Heart right ventricle (tissue), 16 donors: ENCODE measurements around the gene FIBCD1. TPM values are rescaled to one million over a fixed set of nuclear protein-coding genes. Genes with fewer than 3 reads are reported as not detected.

ENCODE experiments used
- ATAC-seq, 8 donors: fragments of 200-7000 bp; cut with Tn5 transposase; one replicate each; pipeline ENCODE4 v1.9.1; 2020; ENCODE audit warnings: mild to moderate bottlenecking in 8 of 8, moderate library complexity in 8 of 8, moderate number of reproducible peaks in 1 of 8
- DNase-seq, 2 donors: peaks; one replicate each; pipeline ENCODE4 v3.0.0-alpha.2; 2020
- H3K27ac ChIP-seq, 10 donors: fragments of 200-600 bp; sonication (generic) in 2 of 10; one replicate each; pipeline versions ENCODE4 v1.5.0 to v1.8.0; 2020 to 2022; ENCODE audit warnings: mild to moderate bottlenecking in 3 of 10
- H3K27me3 ChIP-seq, 7 donors: fragments of 200-600 bp; one replicate each; pipeline ENCODE4 v1.8.0; 2021 to 2022; ENCODE audit warnings: mild to moderate bottlenecking in 2 of 7
- H3K36me3 ChIP-seq, 9 donors: fragments of 200-600 bp; sonication (generic) in 1 of 9; one replicate each; pipeline versions ENCODE4 v1.5.0 to v1.8.0; 2020 to 2022; ENCODE audit warnings: mild to moderate bottlenecking in 2 of 9
- H3K4me1 ChIP-seq, 9 donors: fragments of 200-600 bp; sonication (generic) in 1 of 9; one replicate each; pipeline versions ENCODE4 v1.5.0 to v1.8.0; 2020 to 2022; ENCODE audit warnings: mild to moderate bottlenecking in 4 of 9
- H3K4me3 ChIP-seq, 10 donors: fragments of 200-600 bp; sonication (generic) in 2 of 10; one replicate each; pipeline versions ENCODE4 v1.5.0 to v1.8.0; 2020 to 2022; ENCODE audit warnings: mild to moderate bottlenecking in 7 of 10, moderate library complexity in 2 of 10
- H3K9me3 ChIP-seq, 11 donors: fragments of 200-600 bp in 10 of 11; sonication (generic) in 2 of 11; one replicate each; pipeline versions ENCODE4 v1.5.0 to v1.8.0; 2013 to 2022; ENCODE audit warnings: mild to moderate bottlenecking in 2 of 11, control low read depth in 1 of 11, moderate library complexity in 1 of 11
- WGBS, 2 donors: extraction: QIAGEN DNeasy Blood & Tissue Kit; methylation state at CpG; one replicate each; pipeline ENCODE4 v1.1.7; 2013; ENCODE audit warnings: inconsistent platforms in 1 of 2; 5-methylcytosine and 5-hydroxymethylcytosine counted together
- intact Hi-C, 10 donors: fragments of 100-400 bp; cut with DNase I; formaldehyde crosslinking; loops; one replicate each; pipeline versions ENCODE4 v1.11.1 to v1.14.2; 2022
- polyA plus RNA-seq, 2 donors: library from polyadenylated mRNA; stranded (reverse); fragments of 200-250 nt; gene quantifications; one replicate each; pipeline ENCODE4 v1.2.3, GENCODE V29; 2013
- total RNA-seq, 10 donors: library from RNA; stranded (reverse); fragmentation: NEBNext Ultra II Directional in 3 of 10; extraction: Animal tissue kit (Norgen Biotek cat#: 25700) in 3 of 10; gene quantifications; one replicate each; pipeline versions ENCODE4 v1.2.1 to v1.2.4, GENCODE V29; 2021 to 2023
- TF ChIP-seq, protein P1 (sequence below), 9 donors: fragments of 200-600 bp; sonication (generic) in 2 of 9; IDR thresholded peaks; one replicate each; pipeline versions ENCODE4 v1.5.0 to v1.8.0; 2021 to 2022; ENCODE audit warnings: antibody characterized with exemption in 9 of 9, mild to moderate bottlenecking in 5 of 9, moderate library complexity in 1 of 9
- donor health status: Arrhythmogenic right ventricular cardiomyopathy.
- donor health status: ischemic (EF 13 %, LVEDD 7.1; RV severe dilation, severe dysfunction).
- donor health status: healthy with polysubstance abuse.
- donor health status: DM: no; HTN: yes; CAD: no.
- donor health status: DM: no; HTN: no; CAD: no.
- donor health status: ischemic (EF 25% LVEDD 6.9; RV normal size, moderate dysfunction).
- donor health status: ischemic (EF 25% LVEDD 5.7; RV mildly dilated, moderate dysfunction).
- donor health status: healthy.
- donor health status: DM: yes; HTN: yes; CAD: no.
- donor health status: Ischemic cardiomyopathy.
- donor health status: ischemic (EF 35%, LVEDD 5.7; RV mildly dilated, moderate dysfunction).
- donor health status: nonischemic (EF 11% LVEDD 7.7; RV severe dilation, severe dysfunction).
- donor health status: DM: yes; HTN: yes; CAD: no.
- donor health status: PGD.
- donor health status: ischemic (EF 29% LVEDD 5.4; RV normal size, mild dysfunction).
- donor health status: nonischemic (EF 23%, LVEDD 6.1; RV moderate dilation, normal function).

Gene FIBCD1
- total and polyA plus RNA-seq, 12 donors: 0.16 to 5.8 (median 1.2) TPM

DNA sequence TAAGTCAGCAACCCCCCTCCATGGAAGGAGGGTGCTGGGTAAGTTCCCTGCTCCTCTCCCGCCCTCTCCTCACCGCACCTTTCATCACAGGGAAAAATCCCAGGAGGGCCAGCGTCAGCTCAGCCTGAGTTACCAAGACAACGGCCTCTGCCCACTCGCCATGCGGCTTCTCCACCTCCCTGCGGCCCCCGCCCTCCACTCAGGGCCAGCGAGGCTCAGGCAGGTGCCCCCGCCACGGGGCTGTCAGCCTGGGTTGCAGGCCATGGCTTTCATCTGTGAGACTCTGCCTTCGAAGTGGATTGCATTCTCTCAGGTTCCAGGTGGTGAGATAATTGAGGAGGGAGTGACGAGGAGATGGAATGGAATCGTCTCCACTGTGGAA, 42.7 kb upstream of the FIBCD1 start:
- H3K36me3 ChIP-seq: no peaks in the 10 kb centered on the region
- TF ChIP-seq, protein P1, sequence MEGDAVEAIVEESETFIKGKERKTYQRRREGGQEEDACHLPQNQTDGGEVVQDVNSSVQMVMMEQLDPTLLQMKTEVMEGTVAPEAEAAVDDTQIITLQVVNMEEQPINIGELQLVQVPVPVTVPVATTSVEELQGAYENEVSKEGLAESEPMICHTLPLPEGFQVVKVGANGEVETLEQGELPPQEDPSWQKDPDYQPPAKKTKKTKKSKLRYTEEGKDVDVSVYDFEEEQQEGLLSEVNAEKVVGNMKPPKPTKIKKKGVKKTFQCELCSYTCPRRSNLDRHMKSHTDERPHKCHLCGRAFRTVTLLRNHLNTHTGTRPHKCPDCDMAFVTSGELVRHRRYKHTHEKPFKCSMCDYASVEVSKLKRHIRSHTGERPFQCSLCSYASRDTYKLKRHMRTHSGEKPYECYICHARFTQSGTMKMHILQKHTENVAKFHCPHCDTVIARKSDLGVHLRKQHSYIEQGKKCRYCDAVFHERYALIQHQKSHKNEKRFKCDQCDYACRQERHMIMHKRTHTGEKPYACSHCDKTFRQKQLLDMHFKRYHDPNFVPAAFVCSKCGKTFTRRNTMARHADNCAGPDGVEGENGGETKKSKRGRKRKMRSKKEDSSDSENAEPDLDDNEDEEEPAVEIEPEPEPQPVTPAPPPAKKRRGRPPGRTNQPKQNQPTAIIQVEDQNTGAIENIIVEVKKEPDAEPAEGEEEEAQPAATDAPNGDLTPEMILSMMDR (IDR thresholded peaks at IDR 0.05): no peak
- intact Hi-C loops: no loop called here
- DNase-seq: no peak
- H3K4me3 ChIP-seq: no peak overlapping the region
- WGBS, 2 donors: 65 to 71% methylated on average over 14 of the region's 14 CpGs
- no peaks in the 10 kb centered on the region for H3K9me3 ChIP-seq
- H3K4me1 ChIP-seq: no peaks in the 10 kb centered on the region
- H3K27me3 ChIP-seq: peaks cover 0 to 27% (median 0%) of the 10 kb centered on the region in 7 donors
- ATAC-seq: no peak
- H3K27ac ChIP-seq: no peak overlapping the region

- intact Hi-C loops: no loop called here
- no peak for ATAC-seq
- H3K4me3 ChIP-seq: no peak overlapping the region
Observed at GRCh38 chr9:130981002-130981755, 42.1 kb upstream of the FIBCD1 start.

DNA sequence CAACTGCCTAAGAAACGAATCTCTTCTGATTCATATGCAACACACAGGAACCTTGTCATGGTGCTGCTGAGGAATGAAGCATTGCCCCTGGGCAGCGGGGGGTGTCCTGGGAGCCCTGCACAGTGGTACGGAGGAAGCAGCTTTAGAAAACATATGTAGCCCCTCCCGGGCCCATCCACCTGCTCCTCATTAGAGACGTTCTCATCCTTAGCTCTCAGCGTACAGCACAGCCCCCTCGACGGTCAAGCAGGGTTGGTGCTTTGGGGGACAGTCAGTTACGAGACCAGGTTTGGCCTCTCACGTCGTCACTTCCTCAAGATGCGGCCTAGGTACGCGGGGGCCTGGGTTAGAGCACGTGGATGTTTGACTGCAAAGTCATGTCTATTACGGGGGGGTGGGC, 41.5 kb upstream of the FIBCD1 start:
- no peak for DNase-seq

More at GRCh38 chr9:130981002-130981755, 42.1 kb upstream of the FIBCD1 start:
- no peak for DNase-seq
- Histone ChIP-seq H3K27me3 (peaks cover 0 to 21% (median 0%) of the 10 kb centered on the region in 7 donors), H3K4me1 (no peaks in the 10 kb centered on the region), H3K27ac (no peak overlapping the region), H3K9me3 (no peaks in the 10 kb centered on the region), H3K36me3 (no peaks in the 10 kb centered on the region)
- WGBS, 2 donors: 65 to 76% methylated on average over 10 of the region's 10 CpGs
- TF ChIP-seq, protein P1 (IDR thresholded peaks at IDR 0.05): no peak

GRCh38 chr9:130979591-130980385, 40.7 kb upstream of the FIBCD1 start:
- TF ChIP-seq, protein P1 (IDR thresholded peaks at IDR 0.05): no peak
- Histone ChIP-seq H3K4me1 (no peaks in the 10 kb centered on the region), H3K9me3 (no peaks in the 10 kb centered on the region), H3K36me3 (no peaks in the 10 kb centered on the region), H3K4me3 (no peak overlapping the region), H3K27ac (no peak overlapping the region), H3K27me3 (peaks cover 0 to 14% (median 0%) of the 10 kb centered on the region in 7 donors)
- DNase-seq (no peak), ATAC-seq (no peak)
- intact Hi-C loops: no loop called here
- WGBS, 2 donors: 83 to 86% methylated on average over 20 of the region's 20 CpGs

More for the DNA sequence above, 41.5 kb upstream of the FIBCD1 start:
- Histone ChIP-seq H3K27me3 (peaks cover 0 to 16% (median 0%) of the 10 kb centered on the region in 7 donors), H3K4me3 (no peak overlapping the region), H3K9me3 (no peaks in the 10 kb centered on the region), H3K4me1 (no peaks in the 10 kb centered on the region), H3K27ac (no peak overlapping the region), H3K36me3 (no peaks in the 10 kb centered on the region)
- TF ChIP-seq, protein P1 (IDR thresholded peaks at IDR 0.05): no peak
- ATAC-seq: no peak
- intact Hi-C loops: no loop called here
- 73 to 77% methylated on average over 16 of the region's 16 CpGs for WGBS, 2 donors
